Measurements from ENCODE around the gene EVA1A. TPM values are rescaled to one million over a fixed set of nuclear protein-coding genes. Genes with fewer than 3 reads are reported as not detected.

EVA1A gene
- total RNA-seq, 1 donor from 2014 or later: 0.71 TPM

- DNase-seq (ENCODE audit: low spot score): no peak
These were observed 40.9 kb downstream of the EVA1A start for GRCh38 chr2:75519843-75520242.

GRCh38 chr2:75518638-75519465 is 41.9 kb downstream of the EVA1A start:
- no peak for DNase-seq (ENCODE audit: low spot score)

- no peak for DNase-seq (ENCODE audit: low spot score)
These were observed 43.0 kb downstream of the EVA1A start for GRCh38 chr2:75517547-75518230.

- no peak for DNase-seq (ENCODE audit: low spot score)
These were observed 44.1 kb downstream of the EVA1A start for GRCh38 chr2:75516378-75517360.

- DNase-seq (ENCODE audit: low spot score): no peak
These were observed 45.0 kb downstream of the EVA1A start for GRCh38 chr2:75515584-75516368.

- no peak for DNase-seq (ENCODE audit: low spot score)
These were observed 47.0 kb downstream of the EVA1A start for GRCh38 chr2:75513616-75514170.

- no peak for DNase-seq (ENCODE audit: low spot score)
These were observed 48.1 kb downstream of the EVA1A start for GRCh38 chr2:75512455-75513212.

- no peak for DNase-seq (ENCODE audit: low spot score)
These were observed 54.5 kb downstream of the EVA1A start for GRCh38 chr2:75506101-75506697.

- DNase-seq (ENCODE audit: low spot score): no peak
These were observed 55.7 kb downstream of the EVA1A start for GRCh38 chr2:75505012-75505411.

GRCh38 chr2:75503048-75503607 is 57.6 kb downstream of the EVA1A start:
- DNase-seq (ENCODE audit: low spot score): no peak

GRCh38 chr2:75500633-75501032 is 60.1 kb downstream of the EVA1A start:
- DNase-seq (ENCODE audit: low spot score): no peak

GRCh38 chr2:75499534-75499933 is 61.2 kb downstream of the EVA1A start:
- DNase-seq (ENCODE audit: low spot score): no peak

GRCh38 chr2:75498907-75499306 is 61.8 kb downstream of the EVA1A start:
- no peak for DNase-seq (ENCODE audit: low spot score)

- no peak for DNase-seq (ENCODE audit: low spot score)
These were observed 63.5 kb downstream of the EVA1A start for GRCh38 chr2:75497256-75497655.

- no peak for DNase-seq (ENCODE audit: low spot score)
These were observed 64.9 kb downstream of the EVA1A start for GRCh38 chr2:75495862-75496261.

- no peak for DNase-seq (ENCODE audit: low spot score)
These were observed 66.5 kb downstream of the EVA1A start for GRCh38 chr2:75494137-75494769.

- DNase-seq (ENCODE audit: low spot score): no peak
These were observed 67.5 kb downstream of the EVA1A start for GRCh38 chr2:75493230-75493629.

GRCh38 chr2:75491129-75491753 is 69.5 kb downstream of the EVA1A start:
- no peak for DNase-seq (ENCODE audit: low spot score)
